NCI-H2081 treated with DMSO at 0.1 percent for 48 hours (cell line): ENCODE data around the gene ACTR3.
A peak's percentile ranks its signal among the peaks of the same experiment; 100 is the strongest.
"Not testable (repeated sequence)": the region's sequence is repeated elsewhere in the genome, so short reads cannot be mapped to it uniquely, and the experiment has no call there.

ENCODE experiments used
- DNase-seq: peaks from one replicate; lab custom pipeline; 2025; lab: John Stamatoyannopoulos, UW

The ACTR3 gene

DNA sequence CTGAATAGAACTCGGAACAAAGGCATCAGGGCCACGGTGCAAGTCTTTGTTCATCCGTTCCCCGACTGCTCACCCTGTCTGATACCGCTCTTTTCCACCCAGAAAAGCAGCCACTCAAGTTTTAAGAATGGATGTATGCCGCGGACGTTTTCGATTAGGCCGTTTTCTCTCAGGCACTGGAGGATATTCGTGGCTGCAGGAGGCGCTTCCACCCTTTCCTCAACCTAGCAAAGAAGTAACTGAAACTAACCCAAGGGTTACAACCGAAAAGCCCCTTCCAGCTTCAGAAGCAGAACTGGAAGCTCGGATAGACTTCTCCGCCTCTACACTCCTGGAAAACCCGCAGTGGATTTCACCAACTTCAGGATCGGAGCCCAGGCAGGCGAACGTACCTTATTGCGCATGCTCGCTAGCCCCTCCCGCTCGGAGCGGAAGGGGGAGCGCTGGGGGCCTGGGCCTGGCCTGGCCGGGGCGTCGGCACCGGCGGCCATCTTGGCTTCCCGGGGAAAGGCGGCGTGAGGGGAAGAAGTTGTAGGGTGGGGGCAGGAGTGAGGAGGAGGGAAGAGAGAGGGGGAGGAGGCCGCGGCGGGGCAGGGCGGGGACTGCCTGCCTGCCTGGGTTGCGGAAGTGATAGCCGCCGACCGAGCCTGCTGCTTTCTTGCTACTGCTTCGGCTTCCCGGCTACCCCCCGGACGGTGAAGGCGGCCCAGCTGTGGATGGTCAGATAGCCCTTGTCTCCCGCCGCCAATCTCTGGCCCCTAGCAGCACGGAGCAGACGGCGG is at the start of gene ACTR3:
Gene ACTR3, plus strand, starts transcription at position 619 of the 782 bp plus-strand sequence. CDS start 191 bp downstream, outside the sequence.
- peak; percentile 94 for DNase-seq

DNA sequence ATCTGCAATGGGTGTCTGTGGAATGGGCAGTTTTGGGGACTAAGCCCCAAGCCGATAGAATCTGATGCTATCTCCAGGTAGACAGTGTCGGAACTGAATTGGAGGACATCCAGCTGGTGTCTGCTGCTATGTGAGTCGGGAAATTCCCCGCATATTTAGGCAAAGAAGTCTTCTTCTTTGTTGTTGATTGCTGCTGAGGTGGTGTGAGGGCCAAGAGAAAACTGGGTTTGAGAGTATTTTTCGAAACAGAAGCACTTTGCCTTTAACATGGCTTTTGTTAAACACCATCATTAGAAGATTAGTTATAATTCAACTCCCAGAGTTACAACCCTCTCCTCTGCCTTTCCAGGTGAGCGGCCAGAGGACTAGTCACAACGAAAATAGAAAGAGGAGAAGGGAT is 49.4 kb upstream of the ACTR3 start:
- DNase-seq: no peak

DNA sequence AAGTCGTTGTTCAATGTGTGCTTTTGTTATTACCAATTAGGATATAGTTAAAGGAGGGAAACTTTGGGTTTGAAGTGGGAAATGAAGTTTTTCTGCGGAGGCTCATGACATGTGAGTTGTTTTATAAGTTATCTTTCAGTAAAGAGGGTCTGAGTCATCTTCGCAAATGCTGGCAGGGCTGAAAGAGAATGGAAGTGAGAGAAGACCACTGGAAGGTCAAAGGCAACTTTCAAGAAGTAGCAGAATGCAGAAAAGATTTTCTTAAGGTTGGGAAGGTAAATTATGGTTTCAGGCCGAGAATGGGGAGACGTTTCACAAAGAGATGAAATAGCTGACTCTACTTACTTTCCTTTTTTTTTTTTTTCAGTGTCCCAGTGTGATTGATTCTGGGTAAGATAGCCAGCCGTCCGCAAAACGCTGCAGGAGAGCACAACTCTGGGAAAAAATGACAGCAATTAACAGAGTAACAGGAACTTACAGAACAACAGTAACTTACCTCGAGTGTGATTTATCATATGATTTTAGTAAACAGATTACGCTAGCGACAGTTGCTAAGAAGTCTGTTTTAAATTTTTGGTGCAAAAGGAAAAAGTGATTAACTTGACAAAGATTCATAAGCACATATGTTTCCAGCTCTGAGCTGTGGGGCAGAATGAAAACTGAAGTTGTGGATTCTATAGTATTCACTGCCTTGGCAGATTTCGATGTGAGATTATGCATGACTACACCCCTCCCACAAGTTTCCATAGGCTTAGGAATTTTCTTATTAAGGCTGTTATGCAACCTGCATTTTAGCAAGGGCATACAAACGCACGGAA is 46.8 kb upstream of the ACTR3 start:
- DNase-seq: no peak

DNA sequence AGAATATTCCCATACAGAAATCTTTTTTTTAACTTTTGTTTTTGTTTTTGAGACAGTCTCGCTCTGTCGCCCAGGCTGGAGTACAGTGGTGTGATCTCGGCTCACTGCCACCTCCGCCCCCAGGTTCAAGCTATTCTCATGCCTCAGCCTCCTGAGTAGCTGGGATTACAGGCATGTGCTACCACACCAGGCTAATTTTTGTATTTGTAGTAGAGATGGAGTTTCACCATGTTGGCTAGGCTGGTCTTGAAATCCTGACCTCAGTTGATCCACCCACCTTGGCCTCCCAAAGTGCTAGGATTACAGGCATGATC is 46.2 kb upstream of the ACTR3 start:
- DNase-seq: not testable (repeated sequence)

DNA sequence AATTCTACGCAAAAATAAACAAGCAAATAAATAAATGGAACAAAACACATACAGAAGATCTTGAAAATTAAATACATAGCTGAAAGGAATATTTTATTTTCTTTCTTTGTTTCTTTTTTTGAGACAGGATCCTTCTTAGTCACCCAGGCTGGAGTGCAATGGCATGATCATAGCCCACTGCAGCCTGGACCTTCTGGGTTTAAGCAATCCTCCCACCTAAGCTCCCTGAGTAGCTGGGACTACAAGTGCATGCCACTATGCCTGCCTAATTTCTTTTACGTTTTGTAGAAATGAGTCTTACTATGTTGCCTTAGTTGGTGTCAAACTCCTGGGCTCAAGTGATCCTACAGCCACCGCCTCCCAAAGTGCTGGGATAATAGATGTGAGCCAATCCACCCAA is 44.6 kb upstream of the ACTR3 start:
- no peak for DNase-seq

DNA sequence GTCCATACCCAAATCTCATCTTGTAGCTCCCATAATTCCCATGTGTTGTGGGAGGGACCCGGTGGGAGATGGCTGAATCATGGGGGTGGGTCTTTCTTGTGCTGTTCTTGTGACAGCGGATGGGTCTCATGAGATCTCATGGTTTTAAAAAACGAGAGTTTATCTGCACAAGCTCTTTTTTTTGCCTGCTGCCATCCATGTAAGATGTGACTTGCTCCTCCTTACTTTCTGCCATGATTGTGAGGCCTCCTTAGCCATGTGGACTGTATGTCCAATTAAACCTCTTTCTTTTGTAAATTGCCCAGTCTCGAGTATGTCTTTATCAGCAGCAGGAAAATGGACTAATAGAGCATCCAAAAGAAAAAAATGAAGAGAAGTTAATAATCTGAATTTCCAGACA is 44.1 kb upstream of the ACTR3 start:
- not testable (repeated sequence) for DNase-seq

DNA sequence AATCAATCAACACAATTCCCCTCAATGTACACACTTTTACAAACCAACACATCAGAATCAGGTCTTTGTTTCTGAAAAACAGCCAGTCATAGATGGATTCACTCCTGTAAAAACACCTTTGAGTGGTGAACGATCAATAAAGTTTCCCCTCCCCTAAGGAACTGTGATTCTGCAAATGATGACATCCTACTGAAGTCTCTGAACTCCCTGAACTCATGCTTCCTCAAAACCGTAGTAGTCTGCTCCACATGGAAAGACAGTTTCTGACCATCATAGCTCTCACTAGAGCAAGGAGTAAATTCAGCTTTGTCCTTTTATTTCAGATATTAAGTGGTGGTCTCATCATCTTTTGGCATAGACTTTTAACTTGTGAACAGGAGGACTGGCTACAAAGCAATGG is 43.5 kb upstream of the ACTR3 start:
- DNase-seq: no peak

DNA sequence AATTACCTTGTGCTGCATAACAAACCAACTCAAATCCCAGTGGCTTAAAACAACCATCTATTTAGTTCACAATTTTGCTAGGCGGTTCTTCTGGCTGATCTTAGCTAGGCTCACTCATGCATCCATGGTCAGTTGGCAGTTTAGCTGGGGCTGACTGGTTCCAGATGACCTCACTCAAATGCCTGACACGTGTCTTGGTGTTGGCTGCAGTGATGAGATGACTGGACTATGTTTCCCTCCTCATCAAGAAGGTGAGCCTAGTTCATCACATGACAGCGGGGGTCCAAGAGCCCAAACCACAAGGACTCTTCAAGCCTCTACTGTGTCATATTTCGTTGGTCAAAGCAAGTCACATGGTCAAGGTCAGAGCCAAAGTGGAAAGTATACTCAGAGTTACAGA is 42.7 kb upstream of the ACTR3 start:
- DNase-seq: no peak

DNA sequence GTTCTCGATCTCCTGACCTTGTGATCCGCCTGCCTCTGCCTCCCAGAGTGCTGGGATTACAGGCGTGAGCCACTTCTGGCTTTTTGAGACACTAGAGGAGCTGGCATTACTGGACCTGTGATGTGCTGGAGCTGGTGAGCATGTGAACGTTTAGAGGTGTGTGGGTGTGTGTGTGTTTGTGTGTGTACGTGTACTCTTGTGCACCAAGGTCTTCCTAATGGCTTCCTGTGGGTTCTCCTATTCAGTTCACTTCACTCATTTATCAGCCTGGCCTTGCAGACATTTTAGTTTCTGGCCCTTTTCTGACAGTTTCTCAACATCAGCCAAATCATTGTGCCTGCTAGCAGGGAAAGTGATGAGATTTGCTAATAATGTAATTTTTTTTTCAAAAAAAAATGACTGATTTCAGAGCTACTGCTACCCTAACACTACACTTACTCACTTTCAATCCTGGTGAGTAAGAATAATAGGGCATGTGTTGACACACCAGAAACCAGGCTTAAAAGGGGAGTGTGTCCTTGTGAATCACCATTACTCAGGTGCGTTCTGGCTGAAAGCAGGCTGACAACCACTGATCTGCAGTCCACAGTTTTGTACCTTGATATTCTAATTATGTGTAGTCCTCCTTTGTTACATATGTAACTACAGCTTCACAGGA is 41.0 kb upstream of the ACTR3 start:
- no peak for DNase-seq

DNA sequence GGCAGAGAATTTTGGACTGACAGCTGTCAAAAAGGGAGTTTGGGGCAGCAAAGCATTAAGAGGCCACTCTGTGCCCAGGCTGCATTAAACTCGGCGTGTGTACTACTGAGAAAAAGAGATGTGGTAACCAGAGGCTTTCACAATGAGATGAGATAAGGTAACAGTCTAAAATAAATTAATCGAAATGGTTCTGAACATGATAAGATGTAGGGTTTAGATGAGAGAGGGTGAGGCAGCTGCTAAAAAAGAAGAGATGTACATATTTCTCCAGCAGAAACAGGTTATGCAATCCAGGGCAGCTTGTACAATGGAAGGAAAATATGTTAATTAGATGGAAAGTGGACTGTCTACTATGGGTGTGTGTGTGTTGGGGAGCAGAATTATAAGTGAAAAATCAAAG is 39.2 kb upstream of the ACTR3 start:
- no peak for DNase-seq

DNA sequence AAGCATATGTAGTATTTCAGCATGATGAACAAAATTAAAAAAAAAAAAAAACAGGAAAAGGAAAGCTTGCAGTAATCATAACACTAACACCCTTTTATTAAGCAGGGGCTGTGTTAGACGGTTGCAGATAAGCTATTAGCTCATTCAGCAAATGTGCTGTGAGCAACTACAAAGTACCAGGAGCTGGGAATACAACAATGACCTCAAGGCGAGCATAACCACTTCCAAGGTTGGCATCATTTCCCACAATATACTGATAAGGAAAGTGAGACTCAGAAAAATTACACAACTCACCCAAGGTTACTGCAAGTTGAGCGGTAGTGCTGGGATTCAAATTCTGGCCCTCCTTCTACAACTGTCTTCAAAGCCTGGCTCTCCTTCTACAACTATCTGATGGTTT is 38.2 kb upstream of the ACTR3 start:
- DNase-seq: no peak

DNA sequence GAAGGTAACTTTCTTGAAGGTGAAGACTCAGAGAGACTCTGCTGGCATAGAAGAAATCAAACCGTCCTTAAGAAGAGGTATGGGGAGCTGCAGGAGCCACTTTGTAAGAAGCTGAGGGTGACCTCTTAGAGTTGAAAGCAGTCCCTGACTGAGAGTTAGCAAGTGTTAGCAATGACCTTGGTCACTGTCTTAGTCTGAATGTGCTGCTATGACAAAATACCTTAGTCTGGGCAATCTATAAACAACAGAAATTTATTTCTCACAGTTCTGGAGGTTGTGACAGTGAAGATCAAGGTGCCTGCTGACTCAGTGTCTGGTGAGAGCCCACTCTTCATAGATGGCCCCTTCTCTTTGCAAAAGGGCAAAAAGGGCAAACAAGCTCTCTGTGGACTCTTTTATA is 35.7 kb upstream of the ACTR3 start:
- DNase-seq: no peak

DNA sequence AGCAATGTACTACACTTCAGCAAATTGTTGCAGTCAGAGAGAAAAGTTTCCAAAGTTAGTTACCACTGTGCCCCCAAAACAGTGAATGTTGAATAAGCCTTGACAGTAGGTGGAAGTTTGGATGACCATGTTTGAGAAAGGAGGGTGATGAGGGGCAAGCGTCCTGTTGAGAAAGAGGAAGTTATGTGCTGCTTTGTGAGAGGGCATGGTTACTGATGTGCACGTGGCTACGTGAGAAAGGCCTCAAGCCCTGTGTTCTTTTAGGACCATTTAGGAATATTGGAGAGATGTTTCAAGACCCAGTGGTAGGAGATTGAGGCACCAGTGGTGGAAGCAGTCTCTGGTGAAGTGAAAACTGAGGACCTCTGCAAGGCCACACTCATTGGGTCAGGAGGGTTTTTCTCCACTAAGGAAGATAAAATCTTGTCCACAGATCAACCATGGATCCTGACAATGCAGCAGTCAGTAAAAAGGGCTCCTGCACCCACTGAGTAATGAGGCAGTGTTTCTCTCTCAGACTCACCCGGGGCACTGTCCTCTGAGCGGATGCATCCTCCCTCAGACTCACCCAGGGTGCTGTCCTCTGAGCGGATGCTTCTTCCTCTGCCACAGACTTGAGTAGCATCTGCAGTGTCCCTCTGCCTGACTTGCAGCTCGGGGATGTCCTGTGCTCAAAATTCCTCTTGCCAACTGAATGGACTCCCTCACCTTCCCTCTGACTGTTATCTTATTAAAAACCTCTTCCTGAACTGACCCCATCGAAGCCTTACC is 34.7 kb upstream of the ACTR3 start:
- no peak for DNase-seq

DNA sequence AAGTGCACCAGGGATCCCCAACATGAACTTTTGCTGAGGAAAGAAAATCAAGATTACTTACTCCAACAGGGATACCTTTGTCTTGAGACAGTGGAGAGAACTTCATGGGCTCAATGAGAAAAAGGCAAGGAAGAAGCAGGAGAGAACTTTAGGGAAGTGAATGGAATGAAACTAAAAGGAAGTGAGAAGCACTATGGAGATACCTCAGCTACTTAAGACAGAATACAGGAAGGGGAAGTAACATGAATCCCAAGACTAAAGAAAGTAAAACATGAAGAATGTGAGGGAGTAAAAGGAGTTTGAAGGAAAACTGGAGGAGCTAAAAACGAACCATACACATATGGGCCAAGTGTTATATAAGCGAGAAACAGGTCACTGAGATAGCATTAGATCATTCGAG is 32.4 kb upstream of the ACTR3 start:
- no peak for DNase-seq

DNA sequence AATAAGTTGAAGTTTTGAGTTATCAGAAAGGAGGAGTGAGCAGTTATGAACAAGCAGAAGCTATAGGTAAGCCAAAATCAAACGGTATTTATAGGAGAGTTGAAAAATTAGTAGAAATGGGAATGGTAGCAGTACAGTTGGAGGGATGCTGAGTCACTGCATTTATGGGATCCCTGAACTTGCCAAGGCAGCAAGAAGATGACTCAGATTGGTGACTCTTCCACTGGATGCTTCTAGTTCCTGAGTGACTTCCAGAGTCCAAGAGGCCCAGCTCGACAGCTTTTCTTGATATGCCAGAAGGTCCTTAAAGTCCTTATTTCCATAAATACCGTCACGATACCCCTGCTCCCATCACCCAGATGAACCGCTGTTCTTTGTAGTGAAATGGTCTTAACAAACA is 31.1 kb upstream of the ACTR3 start:
- no peak for DNase-seq

DNA sequence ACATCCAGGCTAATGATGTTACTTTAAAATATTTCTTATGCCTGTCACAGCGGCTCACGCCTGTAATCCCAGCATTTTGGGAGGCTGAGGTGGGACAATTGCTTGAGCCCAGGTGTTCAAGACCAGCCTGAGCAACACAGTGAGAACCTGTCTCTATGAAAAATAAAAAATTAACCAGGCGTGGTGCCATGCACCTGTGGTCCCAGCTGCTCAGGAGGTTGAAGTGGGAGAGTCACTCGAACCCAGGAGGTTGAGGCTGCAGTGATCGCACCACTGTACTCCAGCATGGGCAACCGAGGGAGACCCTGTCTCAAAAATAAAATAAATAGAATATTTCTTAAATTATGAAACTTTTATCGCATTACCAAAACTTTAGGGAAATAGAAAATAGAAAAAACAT is 28.1 kb upstream of the ACTR3 start:
- DNase-seq: no peak

DNA sequence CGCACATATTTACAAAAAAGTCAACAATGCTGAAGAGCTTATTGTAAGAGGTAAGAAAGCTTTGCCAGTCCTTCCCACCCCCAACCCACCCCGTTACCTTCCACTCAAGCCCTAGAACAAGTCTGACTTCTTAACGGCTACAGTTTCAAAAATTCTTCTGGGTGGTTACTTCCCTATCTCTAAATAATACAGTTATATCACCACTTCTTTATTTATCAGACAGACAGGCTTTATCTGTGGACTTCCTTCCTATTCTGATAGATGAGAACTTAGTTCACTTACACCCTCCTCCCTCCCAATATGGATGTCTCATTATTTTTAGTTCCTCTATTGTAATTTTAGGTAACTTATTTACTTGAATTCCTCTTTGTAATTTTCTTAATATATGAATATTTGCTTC is 26.7 kb upstream of the ACTR3 start:
- DNase-seq: no peak

DNA sequence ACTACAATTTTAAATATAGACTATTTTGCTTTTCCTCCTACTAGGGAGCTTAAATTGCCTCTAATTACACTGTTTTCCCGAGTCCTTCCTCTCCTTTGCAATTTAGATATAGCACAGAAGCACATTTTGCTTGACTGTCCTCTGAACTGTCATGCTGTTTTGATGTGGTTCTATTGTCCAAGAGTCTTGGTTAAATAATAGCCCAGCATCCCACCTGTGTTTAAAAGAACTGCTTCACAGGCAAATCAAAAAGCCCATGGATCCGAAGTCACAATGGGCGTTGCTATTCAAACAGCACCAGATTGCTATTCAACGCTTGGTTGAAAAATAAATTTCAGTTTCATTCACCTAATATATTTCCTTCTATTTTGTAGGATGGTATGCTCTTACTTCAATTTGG is 22.3 kb upstream of the ACTR3 start:
- DNase-seq: peak; percentile 40

DNA sequence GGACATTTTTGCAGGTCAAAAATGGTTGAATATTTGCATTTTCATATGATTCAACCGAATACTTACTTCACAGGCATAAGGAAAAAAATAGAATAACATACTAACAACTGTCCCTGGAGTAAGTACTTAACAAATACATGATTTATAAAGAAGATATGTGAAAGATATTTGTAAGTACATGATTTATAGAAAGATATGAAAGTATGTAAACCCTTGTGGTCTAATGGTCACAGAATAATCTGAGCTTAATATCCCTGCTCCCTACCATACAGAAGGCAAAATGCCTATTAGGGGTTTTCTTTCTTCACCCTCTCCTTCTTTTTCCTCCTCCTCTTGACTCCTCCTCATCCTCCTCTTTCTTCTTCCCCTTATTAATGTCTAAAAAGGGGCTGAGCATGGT is 20.6 kb upstream of the ACTR3 start:
- DNase-seq: no peak

DNA sequence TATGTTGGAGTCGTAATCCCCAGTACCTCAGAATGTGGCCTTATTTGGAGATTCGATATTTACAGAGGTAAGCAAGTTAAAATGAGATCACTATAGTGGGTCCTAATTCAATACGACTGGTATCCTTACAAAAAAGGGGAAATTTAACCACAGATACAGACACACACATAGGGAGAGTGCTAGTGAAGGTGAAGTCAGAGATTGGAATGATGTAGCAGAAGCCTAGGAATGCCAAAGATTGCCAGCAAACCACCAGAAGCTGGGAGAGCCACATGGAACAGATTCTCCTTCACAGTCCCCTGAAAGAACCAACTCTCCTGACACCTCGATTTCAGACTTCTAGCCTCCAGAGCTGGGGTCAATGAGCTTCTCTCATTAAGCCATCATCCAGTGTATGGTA is 17.7 kb upstream of the ACTR3 start:
- no peak for DNase-seq

DNA sequence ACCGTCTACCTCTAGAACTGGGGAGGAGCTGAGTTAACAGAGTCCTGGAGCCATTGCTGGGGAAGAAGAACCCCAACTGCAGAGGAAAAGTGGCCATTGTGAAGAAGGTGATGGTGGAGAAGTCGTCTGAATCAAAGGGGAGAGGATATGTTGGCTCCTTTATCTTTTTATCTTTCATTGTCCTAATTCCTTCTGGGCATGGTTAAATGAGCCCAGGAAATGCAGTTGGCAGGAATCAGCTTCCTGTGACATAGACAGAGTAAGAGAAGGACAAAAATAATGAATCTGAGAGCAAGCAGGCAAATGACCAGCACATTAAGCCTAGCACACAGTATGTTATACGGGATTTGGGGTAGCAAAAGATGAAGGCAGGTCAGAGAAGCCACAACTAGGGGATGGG is 16.0 kb upstream of the ACTR3 start:
- DNase-seq: no peak

DNA sequence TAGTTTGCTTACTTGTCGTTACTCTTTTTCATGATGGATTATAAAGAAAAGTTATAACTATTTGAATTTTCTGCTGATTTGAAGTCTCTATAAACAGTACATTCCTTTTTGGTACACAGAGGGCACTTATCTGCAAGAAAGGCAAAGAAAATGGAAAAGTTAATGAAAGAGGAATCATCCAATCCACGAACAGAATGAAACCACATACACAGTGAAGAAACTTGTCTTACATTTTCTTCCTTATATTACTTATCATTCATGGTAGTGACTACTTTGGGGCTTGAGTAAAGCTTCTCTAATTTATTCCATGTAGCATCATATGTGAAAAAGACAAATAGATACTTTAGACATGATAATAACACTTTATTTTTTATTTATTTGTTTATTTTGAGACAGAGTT is 14.8 kb upstream of the ACTR3 start:
- no peak for DNase-seq
